ENCODE measurements around the gene TNFRSF8. TPM values are rescaled to one million over a fixed set of nuclear protein-coding genes. Genes with fewer than 3 reads are reported as not detected.

Gene TNFRSF8
- total RNA-seq, 1 donor from 2014 or later: 0.59 TPM

DNA sequence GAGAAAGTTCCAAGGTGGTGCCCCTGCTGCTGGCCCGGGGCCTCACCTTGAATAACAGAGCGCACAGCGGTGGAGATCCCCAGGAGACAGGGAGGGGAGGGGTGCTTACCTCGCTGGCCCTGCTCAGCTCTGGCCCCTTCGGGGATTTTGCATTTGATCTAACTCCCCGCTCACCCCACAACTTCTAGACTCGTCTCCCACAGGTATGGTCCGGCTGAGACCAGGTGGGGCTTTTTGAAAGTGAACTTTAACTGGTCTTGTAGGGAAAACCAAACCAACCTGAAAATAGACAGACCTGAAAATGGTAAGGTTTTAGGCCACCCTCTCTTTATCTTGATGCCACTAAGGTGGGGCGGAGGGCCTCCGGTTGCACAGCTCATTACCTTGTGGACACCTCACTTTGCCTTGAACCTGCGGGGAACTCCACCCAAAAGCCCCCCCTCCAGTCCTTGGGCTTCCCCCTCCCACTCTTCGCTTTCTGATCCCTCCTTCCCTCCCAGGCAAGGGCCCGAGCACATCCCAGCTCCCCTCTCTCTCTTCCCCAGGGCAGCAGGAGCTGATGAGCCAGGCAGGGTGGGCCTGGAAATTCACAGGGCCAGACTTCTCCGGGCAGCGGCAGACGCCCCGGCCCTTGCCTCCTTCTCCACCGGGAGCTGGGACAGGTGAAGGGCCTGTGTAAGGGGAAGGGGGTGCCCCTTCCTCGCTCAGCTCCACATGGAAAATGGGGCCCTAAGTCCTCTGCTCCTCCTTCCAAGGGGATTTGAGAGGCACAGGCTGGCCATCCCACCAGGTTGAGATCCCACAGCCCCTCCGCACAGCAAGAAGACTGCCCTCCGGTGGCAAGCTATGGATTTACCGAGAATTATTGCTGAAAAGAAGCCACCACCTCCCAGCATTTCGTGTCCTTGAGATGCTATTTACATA lies 16.1 kb downstream of the TNFRSF8 start:
- no peak for DNase-seq
- intact Hi-C loops (cut with DNase I): no loop called here
- ATAC-seq (ENCODE audit: poor library complexity): no peak

DNA sequence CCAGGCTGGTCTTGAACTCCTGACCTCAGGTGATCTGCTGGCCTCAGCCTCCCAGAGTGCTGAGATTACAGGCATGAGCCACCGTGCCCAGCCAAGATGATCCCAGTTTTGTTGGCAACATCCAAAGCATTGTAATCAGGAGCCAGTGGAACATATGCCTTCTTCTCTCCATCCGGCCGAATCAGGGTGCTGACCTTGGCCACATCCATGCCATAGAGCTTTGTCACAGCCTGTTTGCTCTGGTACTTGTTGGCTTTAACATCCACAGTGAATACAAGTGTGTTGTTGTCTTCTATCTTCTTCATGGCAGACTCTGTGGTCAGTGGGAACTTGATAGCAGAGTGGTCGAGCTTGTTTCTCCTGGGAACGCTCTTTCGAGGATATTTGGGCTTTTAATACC lies 17.1 kb downstream of the TNFRSF8 start:
- DNase-seq (no peak), ATAC-seq (ENCODE audit: poor library complexity) (no peak)
- intact Hi-C loops (cut with DNase I): no loop called here

DNA sequence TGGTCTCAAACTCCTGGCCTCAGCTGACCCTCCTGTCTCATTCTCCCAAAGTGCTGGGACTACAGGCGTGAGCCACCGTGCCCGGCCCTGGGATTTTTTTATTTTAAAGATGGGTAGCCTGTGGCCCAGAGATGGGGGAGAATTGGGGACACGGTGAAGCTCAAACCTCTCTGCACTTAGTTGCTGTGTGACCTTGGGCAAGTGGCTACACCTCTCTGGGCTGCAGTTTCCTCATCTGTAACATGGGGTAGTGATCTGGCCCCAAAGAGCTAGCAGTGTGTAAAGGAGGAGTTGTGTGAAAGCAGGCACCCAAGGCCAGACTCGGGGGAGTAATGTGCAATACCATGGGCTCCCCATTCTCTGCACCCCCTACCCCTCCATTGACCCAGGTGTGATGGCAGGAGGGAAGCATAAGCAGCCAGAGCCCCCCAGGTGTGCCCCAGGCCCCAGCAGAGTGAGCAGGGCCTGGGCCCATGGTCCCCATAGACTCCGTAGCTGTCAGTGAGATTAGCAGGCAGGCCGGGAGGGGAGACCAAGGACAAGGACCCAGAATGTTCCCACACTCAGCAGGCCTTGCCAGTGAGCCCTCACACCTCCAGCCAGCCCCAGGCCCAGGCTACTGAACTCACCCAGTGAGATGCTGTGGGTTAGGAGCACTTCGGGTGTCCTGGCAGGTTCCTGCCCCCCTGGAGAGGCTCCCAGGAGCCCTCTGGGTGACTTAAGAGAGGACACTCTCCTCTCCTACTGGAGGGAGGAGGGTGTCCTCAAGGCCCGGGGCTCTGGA lies 17.9 kb downstream of the TNFRSF8 start:
- ATAC-seq (ENCODE audit: poor library complexity) (no peak), DNase-seq (no peak)
- intact Hi-C loops (cut with DNase I): no loop called here

DNA sequence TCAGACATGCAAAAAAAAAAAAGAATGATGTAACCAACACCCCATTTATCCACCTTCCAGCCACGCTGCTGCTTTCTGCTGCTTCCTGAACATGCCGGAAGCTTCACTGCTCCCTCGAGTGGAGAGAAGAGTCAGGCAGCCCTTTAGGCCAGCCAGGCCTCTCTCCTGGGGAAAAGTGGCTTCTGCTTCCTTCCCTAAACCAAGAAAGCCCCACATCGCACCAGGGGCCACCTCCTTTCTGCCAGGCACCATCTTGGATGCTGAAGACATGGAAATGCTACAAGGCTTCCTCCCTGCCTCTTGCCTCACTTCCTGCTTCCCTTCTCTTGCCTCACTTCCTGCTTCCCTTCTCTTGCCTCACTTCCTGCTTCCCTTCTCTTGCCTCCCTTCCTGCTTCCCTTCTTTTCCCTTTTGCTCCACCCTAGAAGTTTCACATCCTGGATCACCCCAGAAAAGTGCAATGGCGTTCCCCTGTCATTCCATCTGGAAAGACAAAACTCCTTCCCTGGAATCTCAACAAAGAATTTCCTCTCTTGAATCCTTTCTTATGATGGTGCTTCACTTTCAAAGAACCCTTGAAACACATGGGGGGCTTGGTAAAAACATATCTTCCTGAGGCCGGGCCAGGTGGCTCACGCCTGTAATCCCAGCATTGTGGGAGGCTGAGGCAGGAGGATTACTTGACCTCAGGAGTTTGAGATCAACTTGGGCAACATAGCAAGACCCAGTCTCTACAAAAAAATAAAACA lies 18.7 kb downstream of the TNFRSF8 start:
- DNase-seq: no peak
- intact Hi-C loops (cut with DNase I): no loop called here
- ATAC-seq (ENCODE audit: poor library complexity): no peak

DNA sequence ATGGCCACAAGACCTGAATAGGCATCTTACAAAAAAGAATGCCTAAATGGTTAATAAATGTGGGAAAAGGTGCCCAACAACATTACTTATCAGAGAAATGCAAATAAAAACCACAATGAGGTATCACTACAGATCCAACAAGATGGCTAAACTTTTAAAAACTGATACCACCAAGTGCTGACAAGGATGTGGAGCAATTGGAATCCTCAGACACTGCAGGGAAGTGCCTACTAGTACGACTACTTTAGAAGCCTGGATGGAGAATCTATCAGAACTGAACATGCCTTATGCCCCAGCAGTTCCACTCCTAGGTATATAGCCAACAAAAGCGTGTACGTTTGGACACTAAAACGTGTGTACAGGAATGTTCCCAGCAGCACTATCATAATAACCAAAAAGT lies 19.9 kb downstream of the TNFRSF8 start:
- DNase-seq: no peak
- intact Hi-C loops (cut with DNase I): no loop called here
- no peak for ATAC-seq (ENCODE audit: poor library complexity)

DNA sequence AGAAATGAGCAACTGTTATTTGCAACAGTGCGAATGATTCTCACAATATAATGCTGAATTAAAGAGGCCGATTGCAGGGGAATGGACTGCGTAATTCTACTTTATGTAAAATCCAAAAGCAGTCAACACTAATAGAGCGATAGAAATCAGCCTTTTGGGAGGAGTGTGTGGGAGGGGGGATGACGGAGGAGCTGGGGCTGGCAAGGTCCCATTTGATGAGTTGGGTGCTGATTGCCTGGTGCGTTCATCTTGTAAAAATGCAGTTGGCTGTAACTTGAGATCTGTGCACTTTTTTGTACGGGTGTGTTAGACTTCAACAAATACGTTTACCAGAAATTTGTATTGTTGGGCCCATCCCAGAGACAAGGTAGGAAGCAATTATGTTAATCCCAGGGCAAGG lies 20.7 kb downstream of the TNFRSF8 start:
- intact Hi-C loops (cut with DNase I): no loop called here
- ATAC-seq (ENCODE audit: poor library complexity) (no peak), DNase-seq (no peak)

DNA sequence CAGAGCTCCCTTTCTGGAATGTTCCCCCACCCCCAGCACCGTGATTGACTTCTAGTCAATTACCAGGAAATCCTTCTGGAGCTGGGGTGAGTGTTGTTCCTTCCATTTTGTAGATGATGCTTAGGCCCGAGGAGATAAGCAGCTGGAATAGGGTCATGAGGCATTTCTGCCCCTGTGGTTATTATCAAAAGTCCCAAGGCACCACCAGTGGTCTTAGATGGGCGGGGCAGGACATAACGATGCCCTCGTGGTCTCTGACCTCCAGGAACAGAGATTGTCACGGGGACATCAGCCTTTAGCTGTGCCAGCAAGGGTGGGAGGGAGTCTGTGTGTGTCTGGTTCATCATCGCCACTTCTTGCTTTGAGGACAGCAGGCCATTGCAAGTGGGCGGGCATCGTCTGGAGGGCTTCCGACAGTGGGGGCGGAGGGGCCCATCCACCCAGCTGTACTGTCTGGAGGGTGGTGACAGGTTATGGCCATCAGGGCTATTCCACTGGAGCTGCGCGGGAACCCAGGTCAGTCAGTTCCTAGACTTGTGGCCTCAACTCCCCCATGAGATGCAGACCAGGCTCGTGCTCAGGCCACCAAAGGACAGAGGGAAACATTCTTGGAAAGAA lies 22.6 kb downstream of the TNFRSF8 start:
- intact Hi-C loops (cut with DNase I): no loop called here
- DNase-seq (no peak), ATAC-seq (ENCODE audit: poor library complexity) (no peak)

DNA sequence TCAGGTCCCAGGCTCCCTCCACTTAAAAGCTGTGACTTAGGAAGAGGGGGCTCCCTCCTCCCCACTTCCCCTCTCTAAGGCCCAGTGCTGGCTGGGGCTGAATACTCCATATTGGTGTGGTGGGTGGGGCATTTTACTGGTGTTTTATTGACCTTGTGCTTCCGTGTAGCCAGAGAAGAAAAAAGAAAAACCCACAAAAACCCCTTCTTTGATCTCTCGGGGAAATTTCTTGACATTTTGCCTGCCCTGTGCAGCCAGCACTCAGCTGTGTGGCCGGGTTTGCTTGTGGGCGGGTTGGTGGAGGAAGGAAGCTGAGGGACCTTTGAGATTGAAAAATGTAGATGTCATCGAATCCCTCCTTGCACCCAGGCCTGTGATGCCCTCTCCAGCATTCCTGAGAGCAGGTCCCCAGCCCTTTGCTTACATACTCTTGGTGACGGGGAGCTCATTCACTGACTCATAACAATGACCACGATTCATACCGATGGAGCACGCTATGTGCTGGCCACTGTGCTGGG lies 24.8 kb downstream of the TNFRSF8 start:
- no peak for ATAC-seq (ENCODE audit: poor library complexity)
- intact Hi-C loops (cut with DNase I): no loop called here
- DNase-seq: no peak

DNA sequence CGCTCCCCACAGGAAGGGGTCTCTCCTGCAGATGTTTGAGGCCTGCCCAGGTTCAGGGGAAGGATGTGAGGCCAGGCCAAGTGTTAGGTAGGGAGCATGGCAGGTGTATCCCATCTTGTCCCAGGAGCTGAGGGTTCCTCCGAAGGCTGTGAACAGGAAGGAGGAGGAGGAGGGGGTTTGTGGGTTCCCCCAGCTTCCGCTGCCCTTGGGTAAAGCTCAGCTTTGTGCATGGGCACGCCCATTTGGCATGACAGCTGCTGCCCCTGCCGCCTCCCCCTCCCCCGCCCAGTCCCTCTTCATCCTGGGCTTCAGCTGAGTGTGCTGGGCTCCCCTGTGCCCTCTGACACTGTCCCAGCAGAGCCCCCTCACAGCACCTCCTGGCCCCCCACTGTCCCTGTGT lies 25.5 kb downstream of the TNFRSF8 start:
- DNase-seq: no peak
- peak; percentile 18 for ATAC-seq (ENCODE audit: poor library complexity)

DNA sequence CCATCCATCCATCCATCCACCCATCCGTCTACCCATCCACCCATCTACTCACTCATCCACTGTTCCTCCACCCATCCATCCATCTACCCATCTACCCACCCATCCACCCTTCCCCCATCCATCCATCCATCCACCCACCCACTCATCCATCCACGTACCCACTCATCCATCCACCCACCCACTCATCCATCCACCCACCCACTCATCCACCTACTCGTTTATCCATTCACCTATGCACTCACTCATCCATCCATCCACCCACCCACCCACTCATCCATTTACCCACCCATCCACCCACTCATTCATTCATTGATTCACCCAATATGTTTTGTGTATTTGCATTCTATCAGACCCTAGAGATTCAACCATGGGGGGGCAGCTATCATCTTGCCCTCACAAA lies 27.2 kb downstream of the TNFRSF8 start:
- ATAC-seq (ENCODE audit: poor library complexity): no peak
- intact Hi-C loops (cut with DNase I): no loop called here
- no peak for DNase-seq

More for the DNA sequence above, 25.5 kb downstream of the TNFRSF8 start:
- intact Hi-C loops (cut with DNase I): no loop called here

DNA sequence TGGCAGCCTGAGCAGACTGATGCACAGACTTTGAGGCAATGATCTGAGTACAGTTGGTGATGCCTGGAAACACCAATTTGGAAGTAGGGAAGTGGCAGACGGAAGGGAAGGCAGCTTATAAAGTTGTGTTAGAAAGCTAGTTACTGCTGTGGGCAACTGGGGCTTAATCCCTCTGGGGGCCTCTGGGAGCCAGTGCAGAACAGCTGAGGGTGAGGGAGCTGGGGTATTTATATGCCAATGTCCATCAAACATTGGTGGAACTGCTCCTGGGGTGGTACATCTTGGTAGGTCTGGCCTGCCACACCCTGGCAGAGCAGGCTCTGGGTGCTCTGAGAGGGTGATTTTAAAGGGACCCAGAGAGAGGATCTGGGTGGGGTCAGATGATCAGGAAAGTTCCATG lies 28.1 kb downstream of the TNFRSF8 start:
- DNase-seq: no peak
- no peak for ATAC-seq (ENCODE audit: poor library complexity)
- intact Hi-C loops (cut with DNase I): no loop called here

DNA sequence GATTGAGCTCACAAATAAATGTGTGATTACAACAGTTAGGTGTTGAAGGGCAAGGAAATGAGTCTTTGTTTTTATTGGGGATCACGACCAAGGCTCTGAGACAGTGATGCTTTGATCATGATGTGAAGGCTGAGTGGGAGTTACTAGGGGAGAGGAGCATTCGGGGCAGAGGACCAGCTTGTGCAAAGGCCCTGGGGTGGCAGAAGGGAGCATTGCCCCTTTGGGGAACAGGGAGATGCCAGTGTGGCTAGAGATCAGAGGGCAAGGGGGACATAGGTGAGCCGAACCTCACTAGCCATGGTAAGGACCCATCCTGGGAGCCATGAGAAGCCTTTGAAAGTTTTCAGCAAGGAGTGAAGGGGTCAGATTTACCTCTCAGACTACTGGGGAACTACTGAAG lies 31.1 kb downstream of the TNFRSF8 start:
- intact Hi-C loops (cut with DNase I): no loop called here
- DNase-seq: no peak
- no peak for ATAC-seq (ENCODE audit: poor library complexity)

DNA sequence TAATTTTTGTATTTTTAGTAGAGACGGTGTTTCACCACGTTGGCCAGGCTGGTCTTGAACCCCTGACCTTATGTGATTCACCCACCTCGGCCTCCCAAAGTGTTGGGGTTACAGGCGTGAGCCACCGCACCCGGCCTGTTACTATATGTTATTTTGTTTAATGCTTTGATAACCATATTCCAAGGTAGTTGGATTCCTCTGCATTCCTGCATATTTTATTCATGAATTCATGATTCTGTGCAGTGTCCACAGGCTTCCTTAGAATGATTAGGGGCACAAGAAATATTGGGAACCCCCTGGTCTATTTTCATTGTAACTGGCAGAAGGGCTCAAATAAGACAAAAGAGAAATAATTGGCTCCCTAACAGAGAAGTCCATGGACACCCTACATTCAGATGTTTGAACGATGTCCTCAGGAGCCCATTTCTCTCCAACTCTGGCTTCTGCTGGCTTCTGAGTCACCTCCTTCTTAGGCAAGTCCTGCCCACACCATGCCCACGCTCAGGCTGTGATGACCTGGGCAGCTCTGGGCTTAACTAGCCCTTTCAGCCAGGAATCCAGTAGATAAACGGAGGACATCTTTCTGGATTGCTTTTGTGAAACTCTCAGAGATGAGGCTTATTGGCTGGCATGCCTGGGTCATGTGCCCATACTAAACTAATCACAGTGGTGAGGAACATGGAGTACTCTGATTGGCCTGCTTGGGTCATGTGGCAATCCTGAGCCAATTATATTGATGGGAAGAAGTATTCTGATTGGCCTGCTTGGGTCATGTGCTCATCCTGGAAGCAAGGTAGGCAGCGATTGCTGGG lies 32.6 kb downstream of the TNFRSF8 start:
- DNase-seq (no peak), ATAC-seq (ENCODE audit: poor library complexity) (no peak)
- intact Hi-C loops (cut with DNase I): no loop called here

DNA sequence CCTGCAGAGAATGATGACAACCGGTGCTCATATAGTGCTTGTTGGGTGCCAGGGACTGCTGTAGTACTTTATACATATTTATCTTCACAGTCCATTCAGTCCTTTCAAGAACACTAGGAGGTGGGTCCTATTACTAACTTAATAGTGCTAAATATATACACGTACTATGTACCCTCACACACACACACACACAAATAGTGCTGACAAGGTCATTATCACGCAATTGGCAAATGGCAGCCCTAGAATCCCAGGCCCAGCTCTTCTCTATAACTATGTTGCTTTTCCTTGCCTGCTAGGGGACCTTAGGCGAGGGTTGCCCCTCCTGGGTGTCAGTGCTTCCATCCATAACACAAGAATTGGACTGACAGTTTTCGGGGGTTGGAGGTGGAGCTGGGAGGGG lies 33.5 kb downstream of the TNFRSF8 start:
- ATAC-seq (ENCODE audit: poor library complexity): no peak
- intact Hi-C loops (cut with DNase I): no loop called here
- no peak for DNase-seq

DNA sequence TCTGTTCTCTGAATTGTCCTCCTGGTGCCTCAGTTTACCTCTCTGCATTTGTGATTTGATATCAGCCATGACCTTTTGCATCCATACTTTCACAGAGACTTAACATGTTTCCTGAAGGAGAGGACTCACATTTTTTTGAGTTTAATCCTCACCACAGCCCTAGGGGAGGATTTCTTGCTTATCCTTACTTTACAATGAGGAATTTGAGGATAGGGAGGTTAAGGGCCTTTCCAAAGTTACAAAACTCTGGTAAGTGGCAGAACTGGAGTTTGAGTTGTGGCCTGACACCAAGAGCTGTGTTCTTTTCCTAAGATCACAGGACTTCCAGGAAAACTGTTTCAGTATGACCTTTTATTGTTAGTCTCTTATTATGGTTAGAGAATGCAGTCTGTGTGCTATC lies 34.2 kb downstream of the TNFRSF8 start:
- no peak for DNase-seq
- intact Hi-C loops (cut with DNase I): no loop called here
- ATAC-seq (ENCODE audit: poor library complexity): no peak

DNA sequence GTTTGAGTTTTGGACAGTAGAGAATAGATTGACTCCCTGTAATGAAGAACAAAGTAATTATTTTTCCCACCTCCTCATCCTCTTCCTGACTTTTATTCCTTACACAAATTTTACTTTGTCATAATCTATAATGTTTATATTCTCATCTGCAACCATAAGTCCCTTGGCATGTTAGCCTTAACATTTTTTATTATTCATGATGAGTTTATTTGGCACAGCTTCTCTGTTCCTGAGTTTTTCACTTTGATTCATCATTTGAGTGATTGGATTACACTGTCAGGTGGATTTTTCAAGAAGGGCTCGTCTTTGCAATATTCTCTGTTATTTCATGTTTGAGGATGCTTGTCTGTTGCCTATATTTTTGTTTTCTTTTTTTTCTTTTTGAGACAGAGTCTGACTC lies 35.7 kb downstream of the TNFRSF8 start:
- DNase-seq: no peak
- intact Hi-C loops (cut with DNase I): no loop called here
- ATAC-seq (ENCODE audit: poor library complexity): no peak

DNA sequence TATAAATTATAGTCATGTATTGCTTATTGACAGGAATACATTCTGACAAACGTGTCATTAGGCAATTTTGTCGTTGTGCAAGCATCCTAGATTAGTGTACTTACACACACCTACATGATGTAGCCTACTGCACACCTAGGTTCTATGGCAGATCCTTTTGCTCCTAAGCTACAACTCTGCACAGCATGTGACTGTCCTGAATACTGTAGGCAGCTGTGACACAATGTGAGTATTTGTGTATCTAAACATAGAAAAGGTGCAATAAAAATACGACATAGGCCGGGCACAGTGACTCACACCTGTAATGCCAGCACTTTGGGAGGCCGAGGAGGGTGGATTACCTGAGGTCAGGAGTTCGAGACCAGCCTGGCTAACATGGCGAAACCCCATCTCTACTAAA lies 36.5 kb downstream of the TNFRSF8 start:
- intact Hi-C loops (cut with DNase I): no loop called here
- ATAC-seq (ENCODE audit: poor library complexity): no peak
- no peak for DNase-seq

DNA sequence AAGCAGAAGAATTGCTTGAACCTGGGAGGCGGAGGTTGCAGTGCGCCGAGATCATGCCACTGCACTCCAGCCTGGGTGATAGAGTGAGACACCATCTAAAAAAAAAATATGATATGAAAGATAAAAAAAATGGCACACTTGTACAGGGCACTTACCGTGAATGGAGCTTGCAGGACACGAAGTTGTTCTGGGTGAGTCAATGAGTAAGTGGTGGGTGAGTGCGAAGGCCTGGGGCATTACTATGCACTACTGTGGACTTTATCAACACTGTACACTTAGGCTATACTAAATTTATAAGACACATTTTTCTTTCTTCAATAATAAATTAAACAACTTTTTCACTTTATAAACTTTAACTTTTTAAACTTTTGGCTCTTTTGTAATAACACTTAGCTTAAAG lies 37.0 kb downstream of the TNFRSF8 start:
- intact Hi-C loops (cut with DNase I): no loop called here
- ATAC-seq (ENCODE audit: poor library complexity): no peak
- DNase-seq: no peak
